Upper lobe of right lung (tissue), 1 donor: Measurements from ENCODE around the gene NEK7. TPM values are rescaled to one million over a fixed set of nuclear protein-coding genes. Genes with fewer than 3 reads are reported as not detected.

Experiments
- ATAC-seq: fragments of 200-7000 bp; cut with Tn5 transposase; one replicate; pipeline ENCODE4 v1.9.1; 2020; ENCODE audit warnings: mild to moderate bottlenecking, moderate library complexity
- DNase-seq: peaks from one replicate; pipeline ENCODE4 v3.0.0-alpha.2; 2020
- H3K27ac ChIP-seq: fragments of 200-600 bp; one replicate; pipeline ENCODE4 v1.8.0; 2022
- H3K27me3 ChIP-seq: fragments of 200-600 bp; one replicate; pipeline ENCODE4 v1.8.0; 2022; ENCODE audit warnings: mild to moderate bottlenecking
- H3K36me3 ChIP-seq: fragments of 200-600 bp; one replicate; pipeline ENCODE4 v1.8.0; 2022
- H3K4me1 ChIP-seq: fragments of 200-600 bp; one replicate; pipeline ENCODE4 v1.8.0; 2022
- H3K4me3 ChIP-seq: fragments of 200-600 bp; one replicate; pipeline ENCODE4 v1.8.0; 2022; ENCODE audit warnings: mild to moderate bottlenecking
- H3K9me3 ChIP-seq: fragments of 200-600 bp; one replicate; pipeline ENCODE4 v1.8.0; 2022
- CTCF ChIP-seq: fragments of 200-600 bp; IDR thresholded peaks from one replicate; pipeline ENCODE4 v1.8.0; 2022; ENCODE audit warnings: antibody characterized with exemption
- intact Hi-C: fragments of 100-400 bp; cut with DNase I; formaldehyde crosslinking; loops from one replicate; pipeline ENCODE4 v1.11.0; 2022
- total RNA-seq: library from RNA; stranded (reverse); fragmentation: NEBNext Ultra II Directional; extraction: Animal tissue kit (Norgen Biotek cat#: 25700); gene quantifications from one replicate; pipeline ENCODE4 v1.2.1, GENCODE V29; 2021
- donor health status: DM: no; HTN: yes; CAD: no; lungs with severe emphysema.

Gene NEK7
- total RNA-seq, 1 donor from 2014 or later: 96.9 TPM

GRCh38 chr1:198267056-198267455 is 110.3 kb downstream of the NEK7 start:
- no peak for ATAC-seq
- no peaks in the 10 kb centered on the region for H3K36me3 ChIP-seq
- no peaks in the 10 kb centered on the region for H3K9me3 ChIP-seq
- no peak overlapping the region for H3K4me3 ChIP-seq
- DNase-seq: no peak
- no peak for TF ChIP-seq CTCF
- intact Hi-C loops: no loop called here
- H3K27me3 ChIP-seq: no peaks in the 10 kb centered on the region
- H3K4me1 ChIP-seq: peaks cover 13% of the 10 kb centered on the region
- no peak overlapping the region for H3K27ac ChIP-seq

- TF ChIP-seq CTCF: no peak
- H3K27ac ChIP-seq: no peak overlapping the region
- intact Hi-C loops: no loop called here
These were observed 111.1 kb downstream of the NEK7 start for GRCh38 chr1:198267921-198268320.

GRCh38 chr1:198268784-198269645 is 112.2 kb downstream of the NEK7 start:
- Histone ChIP-seq H3K36me3 (no peaks in the 10 kb centered on the region), H3K27me3 (no peaks in the 10 kb centered on the region), H3K9me3 (no peaks in the 10 kb centered on the region), H3K4me3 (no peak overlapping the region), H3K27ac (no peak overlapping the region), H3K4me1 (peaks cover 28% of the 10 kb centered on the region)
- no peak for ATAC-seq
- no peak for DNase-seq
- no peak for TF ChIP-seq CTCF
- intact Hi-C loops: no loop called here

More at GRCh38 chr1:198267921-198268320, 111.1 kb downstream of the NEK7 start:
- H3K4me3 ChIP-seq: no peak overlapping the region
- H3K9me3 ChIP-seq: no peaks in the 10 kb centered on the region
- no peaks in the 10 kb centered on the region for H3K27me3 ChIP-seq
- peaks cover 21% of the 10 kb centered on the region for H3K4me1 ChIP-seq
- no peaks in the 10 kb centered on the region for H3K36me3 ChIP-seq
- DNase-seq: no peak
- ATAC-seq: no peak

GRCh38 chr1:198269646-198269940 is 112.8 kb downstream of the NEK7 start:
- intact Hi-C loops: no loop called here
- Histone ChIP-seq H3K27me3 (no peaks in the 10 kb centered on the region), H3K4me3 (no peak overlapping the region), H3K27ac (no peak overlapping the region), H3K9me3 (no peaks in the 10 kb centered on the region), H3K36me3 (no peaks in the 10 kb centered on the region), H3K4me1 (peaks cover 28% of the 10 kb centered on the region)
- ATAC-seq (no peak), DNase-seq (no peak)
- TF ChIP-seq CTCF: no peak

- TF ChIP-seq CTCF: no peak
- H3K27me3 ChIP-seq: no peaks in the 10 kb centered on the region
- no peaks in the 10 kb centered on the region for H3K9me3 ChIP-seq
- no peaks in the 10 kb centered on the region for H3K36me3 ChIP-seq
- intact Hi-C loops: no loop called here
- no peak overlapping the region for H3K4me3 ChIP-seq
- no peak overlapping the region for H3K27ac ChIP-seq
- ATAC-seq (no peak), DNase-seq (no peak)
- H3K4me1 ChIP-seq: peaks cover 26% of the 10 kb centered on the region
These were observed 113.6 kb downstream of the NEK7 start for GRCh38 chr1:198270273-198270828.
